H1 (cell line): ENCODE data around the gene PTGES2. TPM values are rescaled to one million over a fixed set of nuclear protein-coding genes. Genes with fewer than 3 reads are reported as not detected.
A peak's percentile ranks its signal among the peaks of the same experiment; 100 is the strongest.

Experiments used
- ASH2L ChIP-seq: fragments of 200-600, 300-600 bp; sonication (generic); IDR thresholded peaks from one replicate; pipeline ENCODE4 v1.7.1; 2017; ENCODE audit warnings: low read length
- EP300 ChIP-seq, 2 experiments: IDR thresholded peaks; 1 replicate in 1 of 2; 2 replicates in 1 of 2; pipeline ENCODE4 v1.6.1; 2011 to 2012; ENCODE audit warnings: low read depth in 2 of 2, low read length in 2 of 2, mild to moderate bottlenecking in 2 of 2, borderline replicate concordance in 1 of 2, inconsistent platforms in 1 of 2, moderate library complexity in 1 of 2
- HDAC2 ChIP-seq, 2 experiments: fragments of 300-600 bp in 1 of 2; sonication (generic) in 1 of 2; IDR thresholded peaks; 2 replicates each; pipeline ENCODE4 v1.6.1; 2011 to 2012; ENCODE audit warnings: low read depth in 2 of 2, low read length in 2 of 2, mild to moderate bottlenecking in 2 of 2, moderate library complexity in 2 of 2, borderline replicate concordance in 1 of 2, inconsistent platforms in 1 of 2
- JUND ChIP-seq: IDR thresholded peaks from 2 replicates; pipeline ENCODE4 v1.6.1; 2011; ENCODE audit warnings: mild to moderate bottlenecking, improper control_type of control experiment, low read length
- MAFK ChIP-seq: IDR thresholded peaks from 2 replicates; pipeline ENCODE4 v1.6.1; 2012; ENCODE audit warnings: low read depth, mild to moderate bottlenecking, improper control_type of control experiment, low read length
- POLR2A ChIP-seq, 2 experiments: IDR thresholded peaks; 1 replicate in 1 of 2; 2 replicates in 1 of 2; pipeline ENCODE4 v1.6.1; 2011; ENCODE audit warnings: low read depth in 2 of 2, low read length in 2 of 2, mild to moderate bottlenecking in 2 of 2; ENCODE audit errors: control extremely low read depth in 1 of 2
- RNF2 ChIP-seq: fragments of 200-900, 300-1000 bp; sonication (generic); IDR thresholded peaks from 2 replicates; pipeline ENCODE4 v1.7.1; 2016; ENCODE audit warnings: borderline replicate concordance, low read depth, mild to moderate bottlenecking, antibody characterized with exemption, low read length; ENCODE audit not compliant: poor library complexity, severe bottlenecking; ENCODE audit errors: missing control alignments
- SP1 ChIP-seq: IDR thresholded peaks from 2 replicates; pipeline ENCODE4 v1.6.1; 2011; ENCODE audit warnings: low read depth, low read length
- TAF7 ChIP-seq: optimal IDR thresholded peaks from 2 replicates; pipeline ENCODE3; 2011; ENCODE audit warnings: low read depth, mild to moderate bottlenecking, inconsistent platforms, low read length, moderate library complexity, borderline replicate concordance
- USF2 ChIP-seq: IDR thresholded peaks from 2 replicates; pipeline ENCODE4 v1.6.1; 2011; ENCODE audit warnings: low read length, improper control_type of control experiment
- polyA plus RNA-seq, 7 experiments: library from polyadenylated mRNA; depleted of rRNA in 3 of 7; stranded (reverse) in 5 of 7; unstranded in 2 of 7; fragments of >200 nt in 5 of 7; fragments of 200-250 nt in 2 of 7; gene quantifications; 1 replicate in 5 of 7; 2 replicates in 1 of 7; 4 replicates in 1 of 7; pipeline versions ENCODE4 v1.2.1 to v1.2.3, GENCODE V29; 2011 to 2013; ENCODE audit warnings: missing spikeins in 2 of 7, mixed read lengths in 2 of 7
- total RNA-seq: library from RNA; stranded (reverse); fragmentation: NEBNext Ultra II Directional; extraction: Animal tissue kit (Norgen Biotek cat#: 25700); gene quantifications from 2 replicates; pipeline ENCODE4 v1.2.1, GENCODE V29; 2021

Gene PTGES2
- total and polyA plus RNA-seq, 2 of the 8 experiments (the other 6 are each of a cell fraction or from before 2014, with no cell fraction given), result 80.7 to 81.2 TPM

- peak; percentile 82 to 93; a peak in 3 of 4 replicates for TF ChIP-seq HDAC2 (IDR thresholded peaks at IDR 0.05; ENCODE audit: borderline replicate concordance in 1 of 2, low read depth in 2 of 2, low read length in 2 of 2)
- TF ChIP-seq TAF7, result peak; percentile 36
- TF ChIP-seq MAFK, result no peak
- TF ChIP-seq USF2, result 0 out of 2 replicates have a peak, but pooled peaks have one; percentile 16
- no peak for TF ChIP-seq RNF2
- peak; percentile 75; the same call in 1 of the 2 replicates for TF ChIP-seq SP1
- peak; percentile 87 for TF ChIP-seq JUND
- TF ChIP-seq POLR2A (IDR thresholded peaks at IDR 0.05; ENCODE audit: control extremely low read depth in 1 of 2, low read depth in 2 of 2, low read length in 2 of 2), result peak in 1 of 2 experiments; percentile 96; a peak in 2 of 3 replicates
- peak; percentile 91 for TF ChIP-seq ASH2L
- TF ChIP-seq EP300 (IDR thresholded peaks at IDR 0.05; ENCODE audit: borderline replicate concordance in 1 of 2, low read depth in 2 of 2, low read length in 2 of 2), result peak in 1 of 2 experiments; percentile 64; a peak in 1 of 3 replicates
Measured at GRCh38 chr9:128098297-128099230, 29.0 kb downstream of the PTGES2 start (continued).
